ENCODE results near the gene CNIH3.
A peak's percentile ranks its signal among the peaks of the same experiment; 100 is the strongest.

Gene CNIH3

GRCh38 chr1:224745394-224745793, 129.3 kb downstream of the CNIH3 start:
- no peak for TF ChIP-seq CTCF (IDR thresholded peaks at IDR 0.05; ENCODE audit: insufficient read depth, low read depth, low read length, missing control alignments)
- no peak for DNase-seq (ENCODE audit: low read depth)
- H3K4me3 ChIP-seq (ENCODE audit: low read length): no peak overlapping the region

- no peak overlapping the region for H3K4me3 ChIP-seq (ENCODE audit: low read length)
- TF ChIP-seq CTCF (IDR thresholded peaks at IDR 0.05; ENCODE audit: insufficient read depth, low read depth, low read length, missing control alignments): no peak
- DNase-seq (ENCODE audit: low read depth): no peak
Measured at GRCh38 chr1:224745924-224746323, 129.8 kb downstream of the CNIH3 start.

- H3K4me3 ChIP-seq (ENCODE audit: low read length): no peak overlapping the region
- peak; percentile 44 for DNase-seq (ENCODE audit: low read depth)
Measured at GRCh38 chr1:224747578-224747977, 131.5 kb downstream of the CNIH3 start.

DNA sequence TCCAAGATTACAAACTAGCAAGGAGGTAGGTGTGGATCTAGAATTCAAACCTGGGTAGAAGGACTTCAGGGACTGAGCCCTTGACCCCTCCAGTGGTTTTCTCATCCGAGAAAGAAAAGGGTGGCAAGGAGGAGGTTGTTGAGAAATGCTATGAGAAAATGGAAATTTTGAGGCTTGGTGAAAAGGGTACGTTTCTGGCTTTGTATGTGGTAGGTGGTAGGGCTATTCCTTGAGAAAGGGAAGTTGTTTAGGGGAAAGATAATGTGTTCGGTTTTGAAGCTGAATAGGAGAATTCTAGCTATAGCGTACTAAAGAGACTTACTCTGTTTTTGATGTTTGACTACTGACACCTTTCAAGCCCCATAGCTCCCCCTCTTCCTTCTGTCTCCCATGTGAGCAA, 133.8 kb downstream of the CNIH3 start:
- TF ChIP-seq CTCF (IDR thresholded peaks at IDR 0.05; ENCODE audit: insufficient read depth, low read depth, low read length, missing control alignments): no peak
- no peak for DNase-seq (ENCODE audit: low read depth)
- no peak overlapping the region for H3K4me3 ChIP-seq (ENCODE audit: low read length)

More at GRCh38 chr1:224747578-224747977, 131.5 kb downstream of the CNIH3 start:
- TF ChIP-seq CTCF (IDR thresholded peaks at IDR 0.05; ENCODE audit: insufficient read depth, low read depth, low read length, missing control alignments): no peak

DNA sequence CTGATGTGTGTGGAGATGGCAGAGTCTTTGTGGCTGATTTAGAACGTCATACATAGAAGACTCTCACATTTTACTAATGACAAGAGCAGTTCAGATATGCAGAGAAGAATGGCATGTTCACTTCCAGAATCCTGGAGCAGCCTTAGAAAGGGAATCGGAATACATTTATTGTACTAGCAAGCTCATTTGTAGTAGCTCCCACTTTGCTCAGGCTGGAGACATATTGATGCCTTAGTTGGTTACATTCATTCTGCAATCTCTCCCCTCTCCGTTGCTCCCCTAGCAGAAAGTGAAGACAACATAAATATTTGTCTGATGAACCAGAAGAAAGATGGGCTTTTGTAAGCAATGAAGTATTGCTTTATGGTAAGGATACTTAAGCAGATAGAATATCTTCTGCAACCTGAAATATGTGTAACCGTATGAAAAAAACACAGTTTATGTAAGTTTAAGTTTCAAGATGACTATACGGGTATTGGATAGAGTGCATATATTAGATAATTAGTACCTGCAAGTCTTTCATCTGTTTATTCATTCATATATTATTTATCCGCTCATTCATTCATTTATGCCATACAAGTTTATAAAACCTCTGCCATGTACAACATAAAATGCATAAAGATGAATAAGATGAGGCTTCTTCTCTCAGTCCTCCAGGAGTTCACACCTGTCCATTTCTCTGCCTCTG, 135.7 kb downstream of the CNIH3 start:
- TF ChIP-seq CTCF (IDR thresholded peaks at IDR 0.05; ENCODE audit: insufficient read depth, low read depth, low read length, missing control alignments): no peak
- no peak for DNase-seq (ENCODE audit: low read depth)
- H3K4me3 ChIP-seq (ENCODE audit: low read length): no peak overlapping the region

GRCh38 chr1:224753491-224753890, 137.4 kb downstream of the CNIH3 start:
- no peak for DNase-seq (ENCODE audit: low read depth)
- no peak for TF ChIP-seq CTCF (IDR thresholded peaks at IDR 0.05; ENCODE audit: insufficient read depth, low read depth, low read length, missing control alignments)
- H3K4me3 ChIP-seq (ENCODE audit: low read length): no peak overlapping the region

DNA sequence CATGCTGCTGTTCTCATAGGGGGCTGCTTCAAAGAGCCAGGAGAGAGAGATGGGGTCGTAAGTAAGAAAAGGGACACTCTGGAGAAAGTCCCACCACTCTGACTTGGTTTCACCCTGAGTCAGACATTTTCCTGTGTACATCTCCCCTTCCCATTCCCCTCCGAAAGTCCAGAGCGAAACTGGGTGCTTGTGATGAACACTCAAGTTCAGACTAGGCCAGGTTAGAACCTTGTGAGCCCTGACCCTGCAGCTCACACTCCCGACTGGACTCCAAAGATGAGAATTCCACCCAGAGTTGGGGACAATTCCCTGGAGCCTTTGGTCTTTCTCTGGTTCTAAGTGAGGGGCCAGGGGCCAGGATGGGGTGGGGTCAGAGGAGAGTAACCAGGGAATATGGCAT, 139.5 kb downstream of the CNIH3 start:
- no peak overlapping the region for H3K4me3 ChIP-seq (ENCODE audit: low read length)
- no peak for DNase-seq (ENCODE audit: low read depth)
- no peak for TF ChIP-seq CTCF (IDR thresholded peaks at IDR 0.05; ENCODE audit: insufficient read depth, low read depth, low read length, missing control alignments)

Data from epithelial cell of esophagus (primary cell).